ENCODE measurements around the gene BCOR.

Gene BCOR

GRCh38 chrX:40077906-40078305, 19.9 kb downstream of the BCOR start:
- H3K4me1 ChIP-seq (ENCODE audit: control insufficient read depth, insufficient read depth, low read depth, low read length) = peaks cover 14% of the 10 kb centered on the region
- H4K91ac ChIP-seq (ENCODE audit: low read length) = no peak overlapping the region
- no peak overlapping the region for H3K4me2 ChIP-seq (ENCODE audit: low read length, poor library complexity, severe bottlenecking)
- H3K9ac ChIP-seq (ENCODE audit: low read length) = no peak overlapping the region
- 98% methylated on average over 5 of the region's 7 CpGs for WGBS
- no peak overlapping the region for H2AK5ac ChIP-seq (ENCODE audit: low read length, severe bottlenecking)
- H3K18ac ChIP-seq (ENCODE audit: low read depth in 1 of 2, low read length in 2 of 2) = no peak overlapping the region
- H3K23ac ChIP-seq (ENCODE audit: low read length in 2 of 2) = no peak overlapping the region
- no peak overlapping the region for H4K8ac ChIP-seq (ENCODE audit: low read length)
- no peak overlapping the region for H3K4me3 ChIP-seq (ENCODE audit: insufficient read depth in 1 of 2, low read depth in 1 of 2, low read length in 2 of 2)
- no peak overlapping the region for H3K27ac ChIP-seq (ENCODE audit: low read length, poor library complexity, severe bottlenecking)
- DNase-seq = no peak
- no peak overlapping the region for H3K4ac ChIP-seq (ENCODE audit: low read depth in 1 of 2, low read length in 2 of 2)
- peaks cover 17 to 45% of the 10 kb centered on the region in 2 experiments for H3K36me3 ChIP-seq (ENCODE audit: control insufficient read depth in 1 of 2, insufficient read depth in 2 of 2, low read depth in 1 of 2, low read length in 2 of 2)
- H3K9me3 ChIP-seq (ENCODE audit: control insufficient read depth, low read length) = no peaks in the 10 kb centered on the region
- H3K14ac ChIP-seq (ENCODE audit: low read length in 2 of 2) = no peak overlapping the region
- H2AFZ ChIP-seq (ENCODE audit: low read depth, low read length) = no peak overlapping the region
- H3K27me3 ChIP-seq (ENCODE audit: control insufficient read depth in 1 of 2, insufficient read depth in 1 of 2, low read length in 2 of 2) = peaks cover 0 to 34% of the 10 kb centered on the region in 2 experiments
- no peak overlapping the region for H2BK12ac ChIP-seq (ENCODE audit: low read length in 2 of 2)
- no peak overlapping the region for H2BK15ac ChIP-seq (ENCODE audit: low read depth, poor library complexity, severe bottlenecking)
- H2BK5ac ChIP-seq (ENCODE audit: low read depth, low read length, poor library complexity, severe bottlenecking) = no peak overlapping the region
- H3K79me1 ChIP-seq (replicated peaks; ENCODE audit: low read length, poor library complexity, severe bottlenecking) = peaks cover 17% of the 10 kb centered on the region
- H2BK120ac ChIP-seq (ENCODE audit: low read depth, low read length) = no peak overlapping the region

GRCh38 chrX:40076750-40077575, 20.8 kb downstream of the BCOR start:
- Histone ChIP-seq H3K4me1 (ENCODE audit: control insufficient read depth, insufficient read depth, low read depth, low read length) (peaks cover 8% of the 10 kb centered on the region), H2BK15ac (ENCODE audit: low read depth, poor library complexity, severe bottlenecking) (no peak overlapping the region), H3K23ac (ENCODE audit: low read length in 2 of 2) (no peak overlapping the region), H3K36me3 (ENCODE audit: control insufficient read depth in 1 of 2, insufficient read depth in 2 of 2, low read depth in 1 of 2, low read length in 2 of 2) (peaks cover 26 to 49% of the 10 kb centered on the region in 2 experiments), H3K9me3 (ENCODE audit: control insufficient read depth, low read length) (no peaks in the 10 kb centered on the region), H3K79me1 (replicated peaks; ENCODE audit: low read length, poor library complexity, severe bottlenecking) (peaks cover 24% of the 10 kb centered on the region), H3K9ac (ENCODE audit: low read length) (no peak overlapping the region), H3K27me3 (ENCODE audit: control insufficient read depth in 1 of 2, insufficient read depth in 1 of 2, low read length in 2 of 2) (peaks cover 0 to 32% of the 10 kb centered on the region in 2 experiments), H4K91ac (ENCODE audit: low read length) (no peak overlapping the region), H3K27ac (ENCODE audit: low read length, poor library complexity, severe bottlenecking) (no peak overlapping the region), H4K8ac (ENCODE audit: low read length) (no peak overlapping the region), H2AK5ac (ENCODE audit: low read length, severe bottlenecking) (no peak overlapping the region), H3K14ac (ENCODE audit: low read length in 2 of 2) (no peak overlapping the region), H2BK5ac (ENCODE audit: low read depth, low read length, poor library complexity, severe bottlenecking) (no peak overlapping the region), H3K4ac (ENCODE audit: low read depth in 1 of 2, low read length in 2 of 2) (no peak overlapping the region), H2BK120ac (ENCODE audit: low read depth, low read length) (no peak overlapping the region), H3K4me2 (ENCODE audit: low read length, poor library complexity, severe bottlenecking) (no peak overlapping the region), H2AFZ (ENCODE audit: low read depth, low read length) (no peak overlapping the region), H2BK12ac (ENCODE audit: low read length in 2 of 2) (no peak overlapping the region), H3K18ac (ENCODE audit: low read depth in 1 of 2, low read length in 2 of 2) (no peak overlapping the region), H3K4me3 (ENCODE audit: insufficient read depth in 1 of 2, low read depth in 1 of 2, low read length in 2 of 2) (no peak overlapping the region)
- WGBS = 91% methylated on average over 14 of the region's 14 CpGs
- no peak for DNase-seq

DNA sequence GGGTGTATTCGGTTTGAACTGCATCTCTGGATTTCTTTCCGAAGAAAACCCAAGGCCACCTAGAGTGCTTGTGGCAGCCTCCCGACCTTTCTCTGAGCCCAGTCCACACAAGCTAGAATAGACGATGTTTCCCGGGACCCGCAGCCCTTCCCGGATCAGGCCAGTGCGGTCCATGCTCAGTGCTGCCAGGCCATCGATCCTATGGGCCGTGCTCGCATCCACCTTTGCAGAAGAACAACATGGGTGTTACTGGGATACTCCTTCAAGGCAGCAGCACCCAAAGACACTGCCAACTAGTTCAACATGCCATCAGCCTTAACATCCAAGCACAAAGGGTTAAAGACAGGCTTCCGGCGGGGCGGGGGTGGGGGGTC, 22.8 kb downstream of the BCOR start:
- no peak overlapping the region for H2AK5ac ChIP-seq (ENCODE audit: low read length, severe bottlenecking)
- no peak overlapping the region for H4K91ac ChIP-seq (ENCODE audit: low read length)
- peaks cover 8% of the 10 kb centered on the region for H3K4me1 ChIP-seq (ENCODE audit: control insufficient read depth, insufficient read depth, low read depth, low read length)
- peaks cover 37 to 56% of the 10 kb centered on the region in 2 experiments for H3K36me3 ChIP-seq (ENCODE audit: control insufficient read depth in 1 of 2, insufficient read depth in 2 of 2, low read depth in 1 of 2, low read length in 2 of 2)
- no peak overlapping the region for H3K4me2 ChIP-seq (ENCODE audit: low read length, poor library complexity, severe bottlenecking)
- H3K9me3 ChIP-seq (ENCODE audit: control insufficient read depth, low read length) = no peaks in the 10 kb centered on the region
- H3K27ac ChIP-seq (ENCODE audit: low read length, poor library complexity, severe bottlenecking) = no peak overlapping the region
- no peak overlapping the region for H2BK120ac ChIP-seq (ENCODE audit: low read depth, low read length)
- H2AFZ ChIP-seq (ENCODE audit: low read depth, low read length) = no peak overlapping the region
- H3K18ac ChIP-seq (ENCODE audit: low read depth in 1 of 2, low read length in 2 of 2) = no peak overlapping the region
- H3K4me3 ChIP-seq (ENCODE audit: insufficient read depth in 1 of 2, low read depth in 1 of 2, low read length in 2 of 2) = no peak overlapping the region
- no peak overlapping the region for H3K4ac ChIP-seq (ENCODE audit: low read depth in 1 of 2, low read length in 2 of 2)
- no peak for DNase-seq
- H3K79me1 ChIP-seq (replicated peaks; ENCODE audit: low read length, poor library complexity, severe bottlenecking) = peaks cover 25% of the 10 kb centered on the region
- peaks cover 0 to 25% of the 10 kb centered on the region in 2 experiments for H3K27me3 ChIP-seq (ENCODE audit: control insufficient read depth in 1 of 2, insufficient read depth in 1 of 2, low read length in 2 of 2)
- H2BK12ac ChIP-seq (ENCODE audit: low read length in 2 of 2) = no peak overlapping the region
- no peak overlapping the region for H4K8ac ChIP-seq (ENCODE audit: low read length)
- H3K9ac ChIP-seq (ENCODE audit: low read length) = no peak overlapping the region
- no peak overlapping the region for H2BK5ac ChIP-seq (ENCODE audit: low read depth, low read length, poor library complexity, severe bottlenecking)
- no peak overlapping the region for H3K23ac ChIP-seq (ENCODE audit: low read length in 2 of 2)
- no peak overlapping the region for H3K14ac ChIP-seq (ENCODE audit: low read length in 2 of 2)
- WGBS = 97% methylated on average over 14 of the region's 14 CpGs
- no peak overlapping the region for H2BK15ac ChIP-seq (ENCODE audit: low read depth, poor library complexity, severe bottlenecking)

GRCh38 chrX:40074080-40074958, 23.4 kb downstream of the BCOR start:
- Histone ChIP-seq H3K4me2 (ENCODE audit: low read length, poor library complexity, severe bottlenecking) (no peak overlapping the region), H4K8ac (ENCODE audit: low read length) (no peak overlapping the region), H2BK5ac (ENCODE audit: low read depth, low read length, poor library complexity, severe bottlenecking) (no peak overlapping the region), H2BK12ac (ENCODE audit: low read length in 2 of 2) (no peak overlapping the region), H2AK5ac (ENCODE audit: low read length, severe bottlenecking) (no peak overlapping the region), H2BK120ac (ENCODE audit: low read depth, low read length) (no peak overlapping the region), H3K27ac (ENCODE audit: low read length, poor library complexity, severe bottlenecking) (no peak overlapping the region), H3K27me3 (ENCODE audit: control insufficient read depth in 1 of 2, insufficient read depth in 1 of 2, low read length in 2 of 2) (peaks cover 0 to 21% of the 10 kb centered on the region in 2 experiments), H3K4ac (ENCODE audit: low read depth in 1 of 2, low read length in 2 of 2) (no peak overlapping the region), H3K14ac (ENCODE audit: low read length in 2 of 2) (no peak overlapping the region), H3K9ac (ENCODE audit: low read length) (no peak overlapping the region), H3K79me1 (replicated peaks; ENCODE audit: low read length, poor library complexity, severe bottlenecking) (peaks cover 28% of the 10 kb centered on the region), H3K23ac (ENCODE audit: low read length in 2 of 2) (no peak overlapping the region), H2BK15ac (ENCODE audit: low read depth, poor library complexity, severe bottlenecking) (no peak overlapping the region), H3K9me3 (ENCODE audit: control insufficient read depth, low read length) (peaks cover 3% of the 10 kb centered on the region), H3K4me3 (ENCODE audit: insufficient read depth in 1 of 2, low read depth in 1 of 2, low read length in 2 of 2) (no peak overlapping the region), H4K91ac (ENCODE audit: low read length) (no peak overlapping the region), H3K36me3 (ENCODE audit: control insufficient read depth in 1 of 2, insufficient read depth in 2 of 2, low read depth in 1 of 2, low read length in 2 of 2) (peaks cover 37 to 62% of the 10 kb centered on the region in 2 experiments), H3K18ac (ENCODE audit: low read depth in 1 of 2, low read length in 2 of 2) (no peak overlapping the region), H3K4me1 (ENCODE audit: control insufficient read depth, insufficient read depth, low read depth, low read length) (peaks cover 8% of the 10 kb centered on the region), H2AFZ (ENCODE audit: low read depth, low read length) (no peak overlapping the region)
- WGBS = 98% methylated on average over 37 of the region's 37 CpGs
- DNase-seq = no peak

All from mesenchymal stem cell (in vitro differentiated cells and primary cell).